B cell (primary cell): ENCODE data around the gene SRCAP.

Experiments
- EZH2 ChIP-seq: IDR thresholded peaks from 2 replicates; pipeline ENCODE4 v1.6.1; 2012; ENCODE audit warnings: borderline replicate concordance, low read depth, mild to moderate bottlenecking, moderate library complexity, low read length; ENCODE audit not compliant: insufficient read depth, poor library complexity, severe bottlenecking
- TF ChIP-seq, protein P1 (sequence below): fragments of 200-600 bp; IDR thresholded peaks from one replicate; pipeline ENCODE4 v1.8.0; 2022; ENCODE audit warnings: antibody characterized with exemption, mild to moderate bottlenecking

DNA sequence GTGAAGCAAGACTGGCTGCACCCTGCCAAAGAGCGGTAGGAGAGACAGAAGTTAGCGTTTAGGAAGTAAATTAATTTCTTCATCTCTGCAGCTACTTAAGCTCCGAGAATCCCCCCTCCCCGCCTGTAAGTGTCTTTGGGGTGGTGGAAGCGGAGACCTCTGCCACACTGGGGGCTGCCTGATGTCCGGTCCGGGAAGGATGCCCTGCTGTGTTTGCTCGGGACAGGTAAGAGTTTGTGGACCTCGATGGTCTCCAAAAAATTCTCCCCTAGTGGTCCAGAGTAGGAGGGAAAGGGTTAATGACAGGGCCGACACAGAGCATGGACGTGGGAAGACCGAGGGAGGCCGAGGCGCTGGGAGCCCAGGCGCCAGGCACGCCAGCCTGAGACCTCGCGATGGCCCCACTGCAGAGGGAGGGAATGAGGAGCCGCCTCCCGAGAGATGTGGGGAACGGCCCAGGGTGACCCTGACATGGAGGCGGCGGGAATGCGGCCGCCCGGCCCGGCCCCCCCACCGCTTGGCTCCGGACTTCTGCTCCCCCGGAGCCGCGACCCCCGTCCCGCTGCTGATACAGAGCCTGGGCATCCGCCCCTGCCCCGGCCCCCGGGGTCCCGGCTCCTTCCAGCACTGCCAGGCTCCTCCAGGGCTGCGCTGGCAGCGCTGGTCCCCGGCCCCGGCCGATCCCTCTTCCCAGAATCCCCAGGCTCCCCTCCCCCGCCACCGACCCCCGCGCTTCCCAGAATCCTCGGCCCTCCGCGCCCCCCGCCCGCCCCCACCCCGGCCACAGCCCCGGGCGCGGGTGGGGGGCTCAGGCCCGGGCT lies 87.4 kb downstream of the SRCAP start:
- TF ChIP-seq, protein P1, sequence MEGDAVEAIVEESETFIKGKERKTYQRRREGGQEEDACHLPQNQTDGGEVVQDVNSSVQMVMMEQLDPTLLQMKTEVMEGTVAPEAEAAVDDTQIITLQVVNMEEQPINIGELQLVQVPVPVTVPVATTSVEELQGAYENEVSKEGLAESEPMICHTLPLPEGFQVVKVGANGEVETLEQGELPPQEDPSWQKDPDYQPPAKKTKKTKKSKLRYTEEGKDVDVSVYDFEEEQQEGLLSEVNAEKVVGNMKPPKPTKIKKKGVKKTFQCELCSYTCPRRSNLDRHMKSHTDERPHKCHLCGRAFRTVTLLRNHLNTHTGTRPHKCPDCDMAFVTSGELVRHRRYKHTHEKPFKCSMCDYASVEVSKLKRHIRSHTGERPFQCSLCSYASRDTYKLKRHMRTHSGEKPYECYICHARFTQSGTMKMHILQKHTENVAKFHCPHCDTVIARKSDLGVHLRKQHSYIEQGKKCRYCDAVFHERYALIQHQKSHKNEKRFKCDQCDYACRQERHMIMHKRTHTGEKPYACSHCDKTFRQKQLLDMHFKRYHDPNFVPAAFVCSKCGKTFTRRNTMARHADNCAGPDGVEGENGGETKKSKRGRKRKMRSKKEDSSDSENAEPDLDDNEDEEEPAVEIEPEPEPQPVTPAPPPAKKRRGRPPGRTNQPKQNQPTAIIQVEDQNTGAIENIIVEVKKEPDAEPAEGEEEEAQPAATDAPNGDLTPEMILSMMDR = no peak
- TF ChIP-seq EZH2 = no peak
